Gastroesophageal sphincter (tissue), 3 donors: ENCODE results near the gene ARPIN.

Source experiments
- EP300 ChIP-seq: sonication (generic); formaldehyde crosslinking; IDR thresholded peaks from one replicate; pipeline ENCODE4 v1.6.1; 2017; ENCODE audit warnings: antibody characterized with exemption, mild to moderate bottlenecking
- TF ChIP-seq, protein P1 (sequence below), 4 experiments: fragments of 200-600 bp in 2 of 4; fragments of 450-650 bp in 2 of 4; sonication (generic) in 1 of 4; IDR thresholded peaks; one replicate each; pipeline ENCODE4 v1.5.1; 2017 to 2019; ENCODE audit warnings: antibody characterized with exemption in 4 of 4, mild to moderate bottlenecking in 2 of 4, moderate library complexity in 2 of 4

- TF ChIP-seq, protein P1, sequence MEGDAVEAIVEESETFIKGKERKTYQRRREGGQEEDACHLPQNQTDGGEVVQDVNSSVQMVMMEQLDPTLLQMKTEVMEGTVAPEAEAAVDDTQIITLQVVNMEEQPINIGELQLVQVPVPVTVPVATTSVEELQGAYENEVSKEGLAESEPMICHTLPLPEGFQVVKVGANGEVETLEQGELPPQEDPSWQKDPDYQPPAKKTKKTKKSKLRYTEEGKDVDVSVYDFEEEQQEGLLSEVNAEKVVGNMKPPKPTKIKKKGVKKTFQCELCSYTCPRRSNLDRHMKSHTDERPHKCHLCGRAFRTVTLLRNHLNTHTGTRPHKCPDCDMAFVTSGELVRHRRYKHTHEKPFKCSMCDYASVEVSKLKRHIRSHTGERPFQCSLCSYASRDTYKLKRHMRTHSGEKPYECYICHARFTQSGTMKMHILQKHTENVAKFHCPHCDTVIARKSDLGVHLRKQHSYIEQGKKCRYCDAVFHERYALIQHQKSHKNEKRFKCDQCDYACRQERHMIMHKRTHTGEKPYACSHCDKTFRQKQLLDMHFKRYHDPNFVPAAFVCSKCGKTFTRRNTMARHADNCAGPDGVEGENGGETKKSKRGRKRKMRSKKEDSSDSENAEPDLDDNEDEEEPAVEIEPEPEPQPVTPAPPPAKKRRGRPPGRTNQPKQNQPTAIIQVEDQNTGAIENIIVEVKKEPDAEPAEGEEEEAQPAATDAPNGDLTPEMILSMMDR (IDR thresholded peaks at IDR 0.05), result no peak
- TF ChIP-seq EP300, result no peak
These were observed 8.2 kb downstream of the ARPIN start for GRCh38 chr15:89904519-89904918.
